GM23338 (cell line): ENCODE results near the gene FAM114A2. TPM values are rescaled to one million over a fixed set of nuclear protein-coding genes. Genes with fewer than 3 reads are reported as not detected.

ENCODE experiments used
- ATAC-seq: fragments of 200-7000 bp; cut with Tn5 transposase; 3 replicates; pipeline ENCODE4 v1.9.1; 2020
- DNase-seq: peaks from one replicate; pipeline ENCODE4 v3.0.0-alpha.2; 2015; ENCODE audit warnings: low spot score
- H2AFZ ChIP-seq: fragments of 200-600 bp; sonication (generic); 2 replicates; pipeline ENCODE4 v1.8.0; 2016; ENCODE audit warnings: antibody characterized with exemption, mild to moderate bottlenecking, moderate library complexity
- H3F3A ChIP-seq: fragments of 200-600 bp; sonication (generic); replicated peaks from 2 replicates; pipeline ENCODE4 v1.8.0; 2017; ENCODE audit warnings: antibody characterized with exemption, mixed run types, low read depth
- H3K27ac ChIP-seq: fragments of 200-600 bp; sonication (generic); 2 replicates; pipeline ENCODE4 v1.6.1; 2016; ENCODE audit warnings: low read depth
- H3K27me3 ChIP-seq: fragments of 200-600 bp; sonication (generic); 2 replicates; pipeline ENCODE4 v1.8.0; 2016; ENCODE audit warnings: mild to moderate bottlenecking, mixed run types, moderate library complexity; ENCODE audit not compliant: insufficient read depth
- H3K36me3 ChIP-seq: fragments of 200-600 bp; sonication (generic); 2 replicates; pipeline ENCODE4 v1.8.0; 2016; ENCODE audit warnings: mild to moderate bottlenecking; ENCODE audit not compliant: insufficient read depth
- H3K4me1 ChIP-seq: fragments of 200-600 bp; sonication (generic); 2 replicates; pipeline ENCODE4 v1.8.0; 2016; ENCODE audit warnings: mild to moderate bottlenecking, moderate library complexity; ENCODE audit not compliant: insufficient read depth
- H3K4me2 ChIP-seq: fragments of 200-600 bp; sonication (generic); 2 replicates; pipeline ENCODE4 v1.7.1; 2017; ENCODE audit warnings: mixed run types
- H3K4me3 ChIP-seq: fragments of 200-600 bp; sonication (generic); 2 replicates; pipeline ENCODE4 v1.6.1; 2016; ENCODE audit warnings: mixed run types
- H3K79me2 ChIP-seq: fragments of 200-600 bp; sonication (generic); replicated peaks from 2 replicates; pipeline ENCODE4 v1.8.0; 2017; ENCODE audit warnings: mild to moderate bottlenecking; ENCODE audit not compliant: insufficient read depth
- H3K9me2 ChIP-seq: fragments of 200-600 bp; sonication (generic); 2 replicates; pipeline ENCODE4 v1.8.0; 2017; ENCODE audit not compliant: insufficient read depth
- H4K20me1 ChIP-seq: fragments of 200-600 bp; sonication (generic); replicated peaks from 2 replicates; pipeline ENCODE4 v1.8.0; 2017; ENCODE audit warnings: mild to moderate bottlenecking; ENCODE audit not compliant: insufficient read depth
- H3K27ac Mint-ChIP-seq: 2 replicates; pipeline ENCODE4 v1.8.0; 2020; ENCODE audit warnings: inconsistent platforms, mild to moderate bottlenecking, moderate library complexity, mixed read lengths
- H3K27me3 Mint-ChIP-seq: 3 replicates; pipeline ENCODE4 v1.8.0; 2022; ENCODE audit warnings: low read depth, mild to moderate bottlenecking, moderate library complexity, mixed read lengths, inconsistent platforms; ENCODE audit not compliant: insufficient read depth, poor library complexity
- H3K36me3 Mint-ChIP-seq: 3 replicates; pipeline ENCODE4 v1.8.0; 2021; ENCODE audit warnings: low read depth, mild to moderate bottlenecking, inconsistent platforms, moderate library complexity, mixed read lengths
- H3K4me1 Mint-ChIP-seq: 3 replicates; pipeline ENCODE4 v1.8.0; 2020; ENCODE audit warnings: mild to moderate bottlenecking, inconsistent platforms, mixed read lengths
- H3K4me3 Mint-ChIP-seq: 3 replicates; pipeline ENCODE4 v1.8.0; 2021; ENCODE audit warnings: moderate library complexity, mild to moderate bottlenecking, inconsistent platforms, mixed read lengths
- H3K9me3 Mint-ChIP-seq: 3 replicates; pipeline ENCODE4 v1.8.0; 2020; ENCODE audit warnings: moderate library complexity, mild to moderate bottlenecking, inconsistent platforms, mixed read lengths
- EZH2phosphoT487 ChIP-seq: fragments of 200-600 bp; sonication (generic); IDR thresholded peaks from one replicate; pipeline ENCODE4 v1.8.1; 2018; ENCODE audit warnings: antibody characterized with exemption; ENCODE audit not compliant: unreplicated experiment
- JUNB ChIP-seq: IDR thresholded peaks from one replicate; pipeline ENCODE4 v1.6.1; 2016; ENCODE audit warnings: antibody characterized with exemption; ENCODE audit not compliant: unreplicated experiment
- STAT1 ChIP-seq: IDR thresholded peaks from one replicate; pipeline ENCODE4 v1.6.1; 2016; ENCODE audit warnings: antibody characterized with exemption; ENCODE audit not compliant: unreplicated experiment
- ZNF114 ChIP-seq: fragments of 250-450 bp; sonication (Bioruptor Pico); IDR thresholded peaks from 2 replicates; pipeline ENCODE4 v1.5.0; 2020; ENCODE audit warnings: mild to moderate bottlenecking, moderate library complexity
- polyA plus RNA-seq: library from polyadenylated mRNA; unstranded; fragments of >200 nt; fragmentation: Nextera tagmentation; extraction: Ambion mirVana; gene quantifications from 2 replicates; pipeline ENCODE4 v1.2.1, GENCODE V29; 2016
- total RNA-seq: library from RNA; depleted of rRNA; stranded (reverse); fragments of >200 nt; shearing (Covaris generic); gene quantifications from 2 replicates; pipeline ENCODE4 v1.2.3, GENCODE V29; 2014
- TF ChIP-seq, protein P1 (sequence below): fragments of 250-450 bp; sonication (Bioruptor Pico); IDR thresholded peaks from 2 replicates; pipeline ENCODE4 v1.5.0; 2020; ENCODE audit warnings: mild to moderate bottlenecking, moderate library complexity
- TF ChIP-seq, protein P2 (sequence below): IDR thresholded peaks from 2 replicates; pipeline ENCODE4 v1.6.1; 2016; ENCODE audit warnings: antibody characterized with exemption
- TF ChIP-seq, protein P3 (sequence below), 2 experiments: fragments of 200-600 bp in 1 of 2; sonication (generic) in 1 of 2; conservative IDR thresholded peaks; 2 replicates each; pipeline versions ENCODE4 v1.5.1 to v1.6.1; 2016 to 2017; ENCODE audit warnings: antibody characterized with exemption in 2 of 2, low read depth in 2 of 2, mild to moderate bottlenecking in 2 of 2, moderate library complexity in 1 of 2

Gene FAM114A2
- total and polyA plus RNA-seq, 2 experiments from 2014 or later, result 4.9 to 5.8 TPM

DNA sequence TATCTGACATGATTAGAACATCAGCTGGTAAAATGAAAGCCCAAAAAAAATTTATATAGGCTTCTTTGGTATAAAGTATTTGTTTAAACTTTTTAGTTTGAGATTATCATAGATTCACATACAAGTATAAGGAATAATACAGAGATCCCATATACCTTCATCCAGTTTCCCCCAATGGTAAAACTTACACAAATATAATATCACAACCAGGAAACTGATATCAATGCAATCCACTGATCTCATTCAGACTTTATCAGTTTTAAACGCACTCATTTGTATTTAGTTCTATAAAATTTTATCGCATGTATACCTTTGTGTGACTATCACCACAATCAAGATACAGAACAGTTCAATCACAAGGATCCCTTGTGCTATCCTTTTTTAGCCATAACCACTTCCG lies 3.8 kb downstream of the FAM114A2 start:
- no peaks in the 10 kb centered on the region for H3K36me3 Mint-ChIP-seq
- H3K9me3 Mint-ChIP-seq, result no peaks in the 10 kb centered on the region
- no peak for DNase-seq

More for the DNA sequence above, 3.8 kb downstream of the FAM114A2 start:
- ATAC-seq, result no peak
- H3K79me2 ChIP-seq, result peaks cover 9% of the 10 kb centered on the region
- H2AFZ ChIP-seq, result no peak overlapping the region
- H3K27ac Mint-ChIP-seq, result no peak overlapping the region
- no peak overlapping the region for H3K27ac ChIP-seq
- no peaks in the 10 kb centered on the region for H3K9me2 ChIP-seq
- H3K27me3 ChIP-seq, result no peaks in the 10 kb centered on the region
- H4K20me1 ChIP-seq, result no peaks in the 10 kb centered on the region
- peaks cover 3% of the 10 kb centered on the region for H3K27me3 Mint-ChIP-seq
- H3K4me2 ChIP-seq, result no peak overlapping the region
- no peaks in the 10 kb centered on the region for H3K36me3 ChIP-seq
- H3K4me1 ChIP-seq, result peaks cover 11% of the 10 kb centered on the region
- H3K4me3 Mint-ChIP-seq, result no peak overlapping the region
- no peak overlapping the region for H3K4me3 ChIP-seq
- TF ChIP-seq ZNF114 (CRISPR knock-in tag), result no peak
- TF ChIP-seq, protein P1, sequence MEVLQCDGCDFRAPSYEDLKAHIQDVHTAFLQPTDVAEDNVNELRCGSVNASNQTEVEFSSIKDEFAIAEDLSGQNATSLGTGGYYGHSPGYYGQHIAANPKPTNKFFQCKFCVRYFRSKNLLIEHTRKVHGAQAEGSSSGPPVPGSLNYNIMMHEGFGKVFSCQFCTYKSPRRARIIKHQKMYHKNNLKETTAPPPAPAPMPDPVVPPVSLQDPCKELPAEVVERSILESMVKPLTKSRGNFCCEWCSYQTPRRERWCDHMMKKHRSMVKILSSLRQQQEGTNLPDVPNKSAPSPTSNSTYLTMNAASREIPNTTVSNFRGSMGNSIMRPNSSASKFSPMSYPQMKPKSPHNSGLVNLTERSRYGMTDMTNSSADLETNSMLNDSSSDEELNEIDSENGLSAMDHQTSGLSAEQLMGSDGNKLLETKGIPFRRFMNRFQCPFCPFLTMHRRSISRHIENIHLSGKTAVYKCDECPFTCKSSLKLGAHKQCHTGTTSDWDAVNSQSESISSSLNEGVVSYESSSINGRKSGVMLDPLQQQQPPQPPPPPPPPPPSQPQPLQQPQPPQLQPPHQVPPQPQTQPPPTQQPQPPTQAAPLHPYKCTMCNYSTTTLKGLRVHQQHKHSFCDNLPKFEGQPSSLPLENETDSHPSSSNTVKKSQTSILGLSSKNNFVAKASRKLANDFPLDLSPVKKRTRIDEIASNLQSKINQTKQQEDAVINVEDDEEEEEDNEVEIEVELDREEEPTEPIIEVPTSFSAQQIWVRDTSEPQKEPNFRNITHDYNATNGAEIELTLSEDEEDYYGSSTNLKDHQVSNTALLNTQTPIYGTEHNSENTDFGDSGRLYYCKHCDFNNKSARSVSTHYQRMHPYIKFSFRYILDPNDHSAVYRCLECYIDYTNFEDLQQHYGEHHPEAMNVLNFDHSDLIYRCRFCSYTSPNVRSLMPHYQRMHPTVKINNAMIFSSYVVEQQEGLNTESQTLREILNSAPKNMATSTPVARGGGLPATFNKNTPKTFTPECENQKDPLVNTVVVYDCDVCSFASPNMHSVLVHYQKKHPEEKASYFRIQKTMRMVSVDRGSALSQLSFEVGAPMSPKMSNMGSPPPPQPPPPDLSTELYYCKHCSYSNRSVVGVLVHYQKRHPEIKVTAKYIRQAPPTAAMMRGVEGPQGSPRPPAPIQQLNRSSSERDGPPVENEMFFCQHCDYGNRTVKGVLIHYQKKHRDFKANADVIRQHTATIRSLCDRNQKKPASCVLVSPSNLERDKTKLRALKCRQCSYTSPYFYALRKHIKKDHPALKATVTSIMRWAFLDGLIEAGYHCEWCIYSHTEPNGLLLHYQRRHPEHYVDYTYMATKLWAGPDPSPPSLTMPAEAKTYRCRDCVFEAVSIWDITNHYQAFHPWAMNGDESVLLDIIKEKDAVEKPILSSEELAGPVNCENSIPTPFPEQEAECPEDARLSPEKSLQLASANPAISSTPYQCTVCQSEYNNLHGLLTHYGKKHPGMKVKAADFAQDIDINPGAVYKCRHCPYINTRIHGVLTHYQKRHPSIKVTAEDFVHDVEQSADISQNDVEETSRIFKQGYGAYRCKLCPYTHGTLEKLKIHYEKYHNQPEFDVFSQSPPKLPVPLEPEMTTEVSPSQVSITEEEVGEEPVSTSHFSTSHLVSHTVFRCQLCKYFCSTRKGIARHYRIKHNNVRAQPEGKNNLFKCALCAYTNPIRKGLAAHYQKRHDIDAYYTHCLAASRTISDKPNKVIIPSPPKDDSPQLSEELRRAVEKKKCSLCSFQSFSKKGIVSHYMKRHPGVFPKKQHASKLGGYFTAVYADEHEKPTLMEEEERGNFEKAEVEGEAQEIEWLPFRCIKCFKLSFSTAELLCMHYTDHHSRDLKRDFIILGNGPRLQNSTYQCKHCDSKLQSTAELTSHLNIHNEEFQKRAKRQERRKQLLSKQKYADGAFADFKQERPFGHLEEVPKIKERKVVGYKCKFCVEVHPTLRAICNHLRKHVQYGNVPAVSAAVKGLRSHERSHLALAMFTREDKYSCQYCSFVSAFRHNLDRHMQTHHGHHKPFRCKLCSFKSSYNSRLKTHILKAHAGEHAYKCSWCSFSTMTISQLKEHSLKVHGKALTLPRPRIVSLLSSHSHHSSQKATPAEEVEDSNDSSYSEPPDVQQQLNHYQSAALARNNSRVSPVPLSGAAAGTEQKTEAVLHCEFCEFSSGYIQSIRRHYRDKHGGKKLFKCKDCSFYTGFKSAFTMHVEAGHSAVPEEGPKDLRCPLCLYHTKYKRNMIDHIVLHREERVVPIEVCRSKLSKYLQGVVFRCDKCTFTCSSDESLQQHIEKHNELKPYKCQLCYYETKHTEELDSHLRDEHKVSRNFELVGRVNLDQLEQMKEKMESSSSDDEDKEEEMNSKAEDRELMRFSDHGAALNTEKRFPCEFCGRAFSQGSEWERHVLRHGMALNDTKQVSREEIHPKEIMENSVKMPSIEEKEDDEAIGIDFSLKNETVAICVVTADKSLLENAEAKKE (CRISPR knock-in tag), result no peak
- TF ChIP-seq, protein P2, sequence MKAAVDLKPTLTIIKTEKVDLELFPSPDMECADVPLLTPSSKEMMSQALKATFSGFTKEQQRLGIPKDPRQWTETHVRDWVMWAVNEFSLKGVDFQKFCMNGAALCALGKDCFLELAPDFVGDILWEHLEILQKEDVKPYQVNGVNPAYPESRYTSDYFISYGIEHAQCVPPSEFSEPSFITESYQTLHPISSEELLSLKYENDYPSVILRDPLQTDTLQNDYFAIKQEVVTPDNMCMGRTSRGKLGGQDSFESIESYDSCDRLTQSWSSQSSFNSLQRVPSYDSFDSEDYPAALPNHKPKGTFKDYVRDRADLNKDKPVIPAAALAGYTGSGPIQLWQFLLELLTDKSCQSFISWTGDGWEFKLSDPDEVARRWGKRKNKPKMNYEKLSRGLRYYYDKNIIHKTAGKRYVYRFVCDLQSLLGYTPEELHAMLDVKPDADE, result no peak
- TF ChIP-seq JUNB, result no peak
- no peak for TF ChIP-seq EZH2phosphoT487
- no peak for TF ChIP-seq STAT1
- TF ChIP-seq, protein P3, sequence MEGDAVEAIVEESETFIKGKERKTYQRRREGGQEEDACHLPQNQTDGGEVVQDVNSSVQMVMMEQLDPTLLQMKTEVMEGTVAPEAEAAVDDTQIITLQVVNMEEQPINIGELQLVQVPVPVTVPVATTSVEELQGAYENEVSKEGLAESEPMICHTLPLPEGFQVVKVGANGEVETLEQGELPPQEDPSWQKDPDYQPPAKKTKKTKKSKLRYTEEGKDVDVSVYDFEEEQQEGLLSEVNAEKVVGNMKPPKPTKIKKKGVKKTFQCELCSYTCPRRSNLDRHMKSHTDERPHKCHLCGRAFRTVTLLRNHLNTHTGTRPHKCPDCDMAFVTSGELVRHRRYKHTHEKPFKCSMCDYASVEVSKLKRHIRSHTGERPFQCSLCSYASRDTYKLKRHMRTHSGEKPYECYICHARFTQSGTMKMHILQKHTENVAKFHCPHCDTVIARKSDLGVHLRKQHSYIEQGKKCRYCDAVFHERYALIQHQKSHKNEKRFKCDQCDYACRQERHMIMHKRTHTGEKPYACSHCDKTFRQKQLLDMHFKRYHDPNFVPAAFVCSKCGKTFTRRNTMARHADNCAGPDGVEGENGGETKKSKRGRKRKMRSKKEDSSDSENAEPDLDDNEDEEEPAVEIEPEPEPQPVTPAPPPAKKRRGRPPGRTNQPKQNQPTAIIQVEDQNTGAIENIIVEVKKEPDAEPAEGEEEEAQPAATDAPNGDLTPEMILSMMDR (conservative IDR thresholded peaks at IDR 0.05; ENCODE audit: low read depth in 2 of 2), result no peak
- H3K4me1 Mint-ChIP-seq, result peaks cover 12% of the 10 kb centered on the region; the same call in 2 of the 3 replicates
- no peaks in the 10 kb centered on the region; the same call in 1 of the 2 replicates for H3F3A ChIP-seq
